Measurements from ENCODE around the gene EMD. TPM values are rescaled to one million over a fixed set of nuclear protein-coding genes. Genes with fewer than 3 reads are reported as not detected.
A peak's percentile ranks its signal among the peaks of the same experiment; 100 is the strongest.

Gene EMD
- total and polyA plus RNA-seq, 2 of the 13 experiments (the other 11 are each of a cell fraction or from before 2014, with no cell fraction given), result 14.5 to 14.9 TPM

DNA sequence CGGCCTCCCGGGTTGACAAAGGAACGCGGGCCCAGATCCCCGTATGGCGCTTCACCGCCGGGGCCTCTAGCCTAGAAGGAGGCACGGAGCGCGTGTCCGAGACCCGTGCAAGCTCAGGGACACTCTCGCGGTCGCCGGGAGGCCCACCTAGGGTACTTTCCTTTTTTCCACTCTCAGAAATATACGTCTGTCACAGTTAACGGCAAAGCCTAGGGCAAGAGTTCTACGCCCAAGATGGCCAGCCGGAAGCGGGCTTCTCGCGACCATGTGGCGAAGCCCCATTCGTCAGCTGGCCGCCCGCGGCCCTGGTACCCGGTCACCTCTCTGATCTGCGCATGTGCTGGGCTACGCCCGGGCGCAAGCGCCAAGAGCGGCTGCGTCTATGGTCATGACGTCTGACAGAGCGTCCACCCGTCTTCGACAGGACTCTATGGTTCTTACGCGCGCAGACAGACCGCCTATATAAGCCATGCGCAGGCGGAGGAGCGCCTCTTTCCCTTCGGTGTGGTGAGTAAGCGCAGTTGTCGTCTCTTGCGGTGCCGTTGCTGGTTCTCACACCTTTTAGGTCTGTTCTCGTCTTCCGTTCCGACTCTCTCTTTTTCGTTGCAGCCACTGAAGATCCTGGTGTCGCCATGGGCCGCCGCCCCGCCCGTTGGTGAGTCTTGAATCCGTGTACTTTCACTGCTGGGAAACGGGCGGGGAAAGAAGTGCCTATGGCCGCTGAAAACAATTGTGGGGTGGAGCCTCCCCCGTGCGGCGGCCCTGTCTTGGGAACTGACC, 19.0 kb downstream of the EMD start, which contains the start of gene RPL10 (continued):
- no peak; the same call in 1 of the 2 replicates for TF ChIP-seq RARA (CRISPR knock-in tag; IDR thresholded peaks at IDR 0.05)
- peak; percentile 85 for TF ChIP-seq YEATS2 (CRISPR knock-in tag; IDR thresholded peaks at IDR 0.05; ENCODE audit: borderline replicate concordance)
- no peak for TF ChIP-seq STAT6 (CRISPR knock-in tag; IDR thresholded peaks at IDR 0.05; ENCODE audit: borderline replicate concordance)
- TF ChIP-seq PTBP1 (IDR thresholded peaks at IDR 0.05; ENCODE audit: low read depth, low read length, poor library complexity, severe bottlenecking), result no peak
- TF ChIP-seq, protein P1, sequence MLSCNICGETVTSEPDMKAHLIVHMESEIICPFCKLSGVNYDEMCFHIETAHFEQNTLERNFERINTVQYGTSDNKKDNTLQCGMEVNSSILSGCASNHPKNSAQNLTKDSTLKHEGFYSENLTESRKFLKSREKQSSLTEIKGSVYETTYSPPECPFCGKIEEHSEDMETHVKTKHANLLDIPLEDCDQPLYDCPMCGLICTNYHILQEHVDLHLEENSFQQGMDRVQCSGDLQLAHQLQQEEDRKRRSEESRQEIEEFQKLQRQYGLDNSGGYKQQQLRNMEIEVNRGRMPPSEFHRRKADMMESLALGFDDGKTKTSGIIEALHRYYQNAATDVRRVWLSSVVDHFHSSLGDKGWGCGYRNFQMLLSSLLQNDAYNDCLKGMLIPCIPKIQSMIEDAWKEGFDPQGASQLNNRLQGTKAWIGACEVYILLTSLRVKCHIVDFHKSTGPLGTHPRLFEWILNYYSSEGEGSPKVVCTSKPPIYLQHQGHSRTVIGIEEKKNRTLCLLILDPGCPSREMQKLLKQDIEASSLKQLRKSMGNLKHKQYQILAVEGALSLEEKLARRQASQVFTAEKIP (CRISPR knock-in tag; IDR thresholded peaks at IDR 0.05; ENCODE audit: borderline replicate concordance), result no peak
- peak; percentile 63 for TF ChIP-seq KLF11 (CRISPR knock-in tag; IDR thresholded peaks at IDR 0.05)
- no peak for TF ChIP-seq ZBTB21 (CRISPR knock-in tag; IDR thresholded peaks at IDR 0.05)
- peak; percentile 92 for TF ChIP-seq DMAP1 (CRISPR knock-in tag; IDR thresholded peaks at IDR 0.05)
- TF ChIP-seq, protein P2, sequence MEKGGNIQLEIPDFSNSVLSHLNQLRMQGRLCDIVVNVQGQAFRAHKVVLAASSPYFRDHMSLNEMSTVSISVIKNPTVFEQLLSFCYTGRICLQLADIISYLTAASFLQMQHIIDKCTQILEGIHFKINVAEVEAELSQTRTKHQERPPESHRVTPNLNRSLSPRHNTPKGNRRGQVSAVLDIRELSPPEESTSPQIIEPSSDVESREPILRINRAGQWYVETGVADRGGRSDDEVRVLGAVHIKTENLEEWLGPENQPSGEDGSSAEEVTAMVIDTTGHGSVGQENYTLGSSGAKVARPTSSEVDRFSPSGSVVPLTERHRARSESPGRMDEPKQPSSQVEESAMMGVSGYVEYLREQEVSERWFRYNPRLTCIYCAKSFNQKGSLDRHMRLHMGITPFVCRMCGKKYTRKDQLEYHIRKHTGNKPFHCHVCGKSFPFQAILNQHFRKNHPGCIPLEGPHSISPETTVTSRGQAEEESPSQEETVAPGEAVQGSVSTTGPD (CRISPR knock-in tag; IDR thresholded peaks at IDR 0.05), result no peak
- no peak for TF ChIP-seq STAG1 (CRISPR knock-in tag; IDR thresholded peaks at IDR 0.05)
- no peak for TF ChIP-seq ZNF614 (CRISPR knock-in tag; IDR thresholded peaks at IDR 0.05; ENCODE audit: borderline replicate concordance)
- no peak for TF ChIP-seq KLF15 (CRISPR knock-in tag; IDR thresholded peaks at IDR 0.05; ENCODE audit: borderline replicate concordance)
- TF ChIP-seq ZNF577 (CRISPR knock-in tag; IDR thresholded peaks at IDR 0.05; ENCODE audit: borderline replicate concordance, low read depth), result no peak
- no peak for TF ChIP-seq MTF2 (CRISPR knock-in tag; IDR thresholded peaks at IDR 0.05; ENCODE audit: borderline replicate concordance)
- TF ChIP-seq CHD2 (IDR thresholded peaks at IDR 0.05; ENCODE audit: low read depth, low read length), result peak; percentile 43; the same call in 1 of the 2 replicates
- TF ChIP-seq ZNF672 (CRISPR knock-in tag; IDR thresholded peaks at IDR 0.05), result no peak
- 0 out of 2 replicates have a peak, but pooled peaks have one; percentile 7 for TF ChIP-seq BCL6 (CRISPR knock-in tag; IDR thresholded peaks at IDR 0.05)
- TF ChIP-seq, protein P3, sequence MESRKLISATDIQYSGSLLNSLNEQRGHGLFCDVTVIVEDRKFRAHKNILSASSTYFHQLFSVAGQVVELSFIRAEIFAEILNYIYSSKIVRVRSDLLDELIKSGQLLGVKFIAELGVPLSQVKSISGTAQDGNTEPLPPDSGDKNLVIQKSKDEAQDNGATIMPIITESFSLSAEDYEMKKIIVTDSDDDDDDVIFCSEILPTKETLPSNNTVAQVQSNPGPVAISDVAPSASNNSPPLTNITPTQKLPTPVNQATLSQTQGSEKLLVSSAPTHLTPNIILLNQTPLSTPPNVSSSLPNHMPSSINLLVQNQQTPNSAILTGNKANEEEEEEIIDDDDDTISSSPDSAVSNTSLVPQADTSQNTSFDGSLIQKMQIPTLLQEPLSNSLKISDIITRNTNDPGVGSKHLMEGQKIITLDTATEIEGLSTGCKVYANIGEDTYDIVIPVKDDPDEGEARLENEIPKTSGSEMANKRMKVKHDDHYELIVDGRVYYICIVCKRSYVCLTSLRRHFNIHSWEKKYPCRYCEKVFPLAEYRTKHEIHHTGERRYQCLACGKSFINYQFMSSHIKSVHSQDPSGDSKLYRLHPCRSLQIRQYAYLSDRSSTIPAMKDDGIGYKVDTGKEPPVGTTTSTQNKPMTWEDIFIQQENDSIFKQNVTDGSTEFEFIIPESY (CRISPR knock-in tag; IDR thresholded peaks at IDR 0.05), result no peak
- no peak for TF ChIP-seq ZNF496 (CRISPR knock-in tag; IDR thresholded peaks at IDR 0.05; ENCODE audit: insufficient replicate concordance)
- TF ChIP-seq RFX5 (IDR thresholded peaks at IDR 0.05; ENCODE audit: low read depth, low read length), result no peak
- TF ChIP-seq E2F1 (CRISPR knock-in tag; IDR thresholded peaks at IDR 0.05), result no peak; the same call in 1 of the 2 replicates
